HepG2 (cell line): ENCODE results near the gene SNPH.

ENCODE experiments used
- HNF4G ChIP-seq, 2 experiments: sonication (generic) in 1 of 2; formaldehyde crosslinking in 1 of 2; IDR thresholded peaks; 2 replicates each; pipeline versions ENCODE4 v1.4.0 to v1.6.1; 2011 to 2020; ENCODE audit warnings: borderline replicate concordance in 2 of 2, low read depth in 2 of 2, mild to moderate bottlenecking in 2 of 2, low read length in 1 of 2, missing genetic modification reagents in 1 of 2, moderate library complexity in 1 of 2
- NCOA2 ChIP-seq: sonication (generic); formaldehyde crosslinking; IDR thresholded peaks from 2 replicates; pipeline ENCODE4 v1.8.0; 2022; ENCODE audit warnings: inconsistent platforms
- POLR2A ChIP-seq, 2 experiments: IDR thresholded peaks; 2 replicates each; pipeline ENCODE4 v1.6.1; 2011; ENCODE audit warnings: low read depth in 2 of 2, low read length in 2 of 2, mild to moderate bottlenecking in 1 of 2, moderate library complexity in 1 of 2; ENCODE audit not compliant: insufficient read depth in 1 of 2
- RFXANK ChIP-seq: IDR thresholded peaks from 2 replicates; pipeline ENCODE4 v1.6.1; 2016
- SMC3 ChIP-seq: IDR thresholded peaks from 2 replicates; pipeline ENCODE4 v1.6.1; 2011; ENCODE audit warnings: low read length, improper control_type of control experiment
- ZNF713 ChIP-seq: sonication (generic); formaldehyde crosslinking; IDR thresholded peaks from 2 replicates; pipeline ENCODE4 v1.4.0; 2020; ENCODE audit warnings: mild to moderate bottlenecking, missing genetic modification reagents
- ZSCAN20 ChIP-seq: sonication (generic); formaldehyde crosslinking; IDR thresholded peaks from 2 replicates; pipeline ENCODE4 v1.4.0; 2020; ENCODE audit warnings: missing genetic modification reagents, mild to moderate bottlenecking, borderline replicate concordance
- TF ChIP-seq, protein P1 (sequence below): sonication (generic); formaldehyde crosslinking; IDR thresholded peaks from 2 replicates; pipeline ENCODE4 v1.5.0; 2020; ENCODE audit warnings: mild to moderate bottlenecking, missing genetic modification reagents, moderate library complexity
- TF ChIP-seq, protein P2 (sequence below): sonication (generic); formaldehyde crosslinking; IDR thresholded peaks from 2 replicates; pipeline ENCODE4 v1.8.0; 2022; ENCODE audit warnings: missing genetic modification reagents, mild to moderate bottlenecking, moderate library complexity, borderline replicate concordance
- TF ChIP-seq, protein P3 (sequence below), 2 experiments: IDR thresholded peaks; 2 replicates each; pipeline ENCODE4 v1.6.1; 2011 to 2012; ENCODE audit warnings: low read length in 2 of 2, borderline replicate concordance in 1 of 2, low read depth in 1 of 2, mild to moderate bottlenecking in 1 of 2, moderate library complexity in 1 of 2
- TF ChIP-seq, protein P4 (sequence below): sonication (generic); formaldehyde crosslinking; IDR thresholded peaks from 2 replicates; pipeline ENCODE4 v1.8.1; 2023; ENCODE audit warnings: mild to moderate bottlenecking, inconsistent platforms, moderate library complexity, missing genetic modification reagents, borderline replicate concordance
- TF ChIP-seq, protein P5 (sequence below): sonication (generic); formaldehyde crosslinking; IDR thresholded peaks from 2 replicates; pipeline ENCODE4 v1.4.0; 2020; ENCODE audit warnings: missing genetic modification reagents

DNA sequence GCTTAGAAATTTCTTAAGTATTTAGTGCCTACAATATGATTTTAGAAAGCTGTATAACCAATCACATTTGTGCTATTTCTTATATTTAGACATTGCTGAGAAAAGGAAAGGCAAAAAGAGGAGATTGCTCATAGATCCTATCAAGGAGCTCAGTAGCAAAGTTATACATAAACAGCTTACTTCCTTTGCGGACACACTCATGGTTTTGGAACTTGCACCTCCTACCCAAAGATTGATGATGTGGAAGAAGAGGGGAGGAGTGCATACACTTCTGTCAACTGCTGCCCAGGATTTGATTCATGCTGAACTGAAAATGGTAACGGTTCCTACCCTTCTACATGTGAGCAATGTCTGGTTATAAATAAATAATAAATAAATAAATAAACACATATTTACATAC, 23.6 kb upstream of the SNPH start:
- no peak for TF ChIP-seq SMC3
- TF ChIP-seq, protein P1, sequence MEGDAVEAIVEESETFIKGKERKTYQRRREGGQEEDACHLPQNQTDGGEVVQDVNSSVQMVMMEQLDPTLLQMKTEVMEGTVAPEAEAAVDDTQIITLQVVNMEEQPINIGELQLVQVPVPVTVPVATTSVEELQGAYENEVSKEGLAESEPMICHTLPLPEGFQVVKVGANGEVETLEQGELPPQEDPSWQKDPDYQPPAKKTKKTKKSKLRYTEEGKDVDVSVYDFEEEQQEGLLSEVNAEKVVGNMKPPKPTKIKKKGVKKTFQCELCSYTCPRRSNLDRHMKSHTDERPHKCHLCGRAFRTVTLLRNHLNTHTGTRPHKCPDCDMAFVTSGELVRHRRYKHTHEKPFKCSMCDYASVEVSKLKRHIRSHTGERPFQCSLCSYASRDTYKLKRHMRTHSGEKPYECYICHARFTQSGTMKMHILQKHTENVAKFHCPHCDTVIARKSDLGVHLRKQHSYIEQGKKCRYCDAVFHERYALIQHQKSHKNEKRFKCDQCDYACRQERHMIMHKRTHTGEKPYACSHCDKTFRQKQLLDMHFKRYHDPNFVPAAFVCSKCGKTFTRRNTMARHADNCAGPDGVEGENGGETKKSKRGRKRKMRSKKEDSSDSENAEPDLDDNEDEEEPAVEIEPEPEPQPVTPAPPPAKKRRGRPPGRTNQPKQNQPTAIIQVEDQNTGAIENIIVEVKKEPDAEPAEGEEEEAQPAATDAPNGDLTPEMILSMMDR (CRISPR knock-in tag): no peak
- TF ChIP-seq, protein P2, sequence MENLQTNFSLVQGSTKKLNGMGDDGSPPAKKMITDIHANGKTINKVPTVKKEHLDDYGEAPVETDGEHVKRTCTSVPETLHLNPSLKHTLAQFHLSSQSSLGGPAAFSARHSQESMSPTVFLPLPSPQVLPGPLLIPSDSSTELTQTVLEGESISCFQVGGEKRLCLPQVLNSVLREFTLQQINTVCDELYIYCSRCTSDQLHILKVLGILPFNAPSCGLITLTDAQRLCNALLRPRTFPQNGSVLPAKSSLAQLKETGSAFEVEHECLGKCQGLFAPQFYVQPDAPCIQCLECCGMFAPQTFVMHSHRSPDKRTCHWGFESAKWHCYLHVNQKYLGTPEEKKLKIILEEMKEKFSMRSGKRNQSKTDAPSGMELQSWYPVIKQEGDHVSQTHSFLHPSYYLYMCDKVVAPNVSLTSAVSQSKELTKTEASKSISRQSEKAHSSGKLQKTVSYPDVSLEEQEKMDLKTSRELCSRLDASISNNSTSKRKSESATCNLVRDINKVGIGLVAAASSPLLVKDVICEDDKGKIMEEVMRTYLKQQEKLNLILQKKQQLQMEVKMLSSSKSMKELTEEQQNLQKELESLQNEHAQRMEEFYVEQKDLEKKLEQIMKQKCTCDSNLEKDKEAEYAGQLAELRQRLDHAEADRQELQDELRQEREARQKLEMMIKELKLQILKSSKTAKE: no peak
- TF ChIP-seq HNF4G (IDR thresholded peaks at IDR 0.05; ENCODE audit: borderline replicate concordance, low read depth, low read length): no peak
- TF ChIP-seq HNF4G (CRISPR knock-in tag; IDR thresholded peaks at IDR 0.05; ENCODE audit: borderline replicate concordance, low read depth): no peak
- TF ChIP-seq NCOA2 (CRISPR knock-in tag): no peak
- TF ChIP-seq RFXANK: no peak
- no peak for TF ChIP-seq ZNF713 (CRISPR knock-in tag)
- no peak for TF ChIP-seq ZSCAN20 (CRISPR knock-in tag)
- TF ChIP-seq, protein P3, sequence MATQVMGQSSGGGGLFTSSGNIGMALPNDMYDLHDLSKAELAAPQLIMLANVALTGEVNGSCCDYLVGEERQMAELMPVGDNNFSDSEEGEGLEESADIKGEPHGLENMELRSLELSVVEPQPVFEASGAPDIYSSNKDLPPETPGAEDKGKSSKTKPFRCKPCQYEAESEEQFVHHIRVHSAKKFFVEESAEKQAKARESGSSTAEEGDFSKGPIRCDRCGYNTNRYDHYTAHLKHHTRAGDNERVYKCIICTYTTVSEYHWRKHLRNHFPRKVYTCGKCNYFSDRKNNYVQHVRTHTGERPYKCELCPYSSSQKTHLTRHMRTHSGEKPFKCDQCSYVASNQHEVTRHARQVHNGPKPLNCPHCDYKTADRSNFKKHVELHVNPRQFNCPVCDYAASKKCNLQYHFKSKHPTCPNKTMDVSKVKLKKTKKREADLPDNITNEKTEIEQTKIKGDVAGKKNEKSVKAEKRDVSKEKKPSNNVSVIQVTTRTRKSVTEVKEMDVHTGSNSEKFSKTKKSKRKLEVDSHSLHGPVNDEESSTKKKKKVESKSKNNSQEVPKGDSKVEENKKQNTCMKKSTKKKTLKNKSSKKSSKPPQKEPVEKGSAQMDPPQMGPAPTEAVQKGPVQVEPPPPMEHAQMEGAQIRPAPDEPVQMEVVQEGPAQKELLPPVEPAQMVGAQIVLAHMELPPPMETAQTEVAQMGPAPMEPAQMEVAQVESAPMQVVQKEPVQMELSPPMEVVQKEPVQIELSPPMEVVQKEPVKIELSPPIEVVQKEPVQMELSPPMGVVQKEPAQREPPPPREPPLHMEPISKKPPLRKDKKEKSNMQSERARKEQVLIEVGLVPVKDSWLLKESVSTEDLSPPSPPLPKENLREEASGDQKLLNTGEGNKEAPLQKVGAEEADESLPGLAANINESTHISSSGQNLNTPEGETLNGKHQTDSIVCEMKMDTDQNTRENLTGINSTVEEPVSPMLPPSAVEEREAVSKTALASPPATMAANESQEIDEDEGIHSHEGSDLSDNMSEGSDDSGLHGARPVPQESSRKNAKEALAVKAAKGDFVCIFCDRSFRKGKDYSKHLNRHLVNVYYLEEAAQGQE (IDR thresholded peaks at IDR 0.05; ENCODE audit: borderline replicate concordance in 1 of 2, low read depth in 1 of 2, low read length in 2 of 2): no peak
- TF ChIP-seq POLR2A (IDR thresholded peaks at IDR 0.05; ENCODE audit: insufficient read depth in 1 of 2, low read depth in 2 of 2, low read length in 2 of 2): no peak
- TF ChIP-seq, protein P4, sequence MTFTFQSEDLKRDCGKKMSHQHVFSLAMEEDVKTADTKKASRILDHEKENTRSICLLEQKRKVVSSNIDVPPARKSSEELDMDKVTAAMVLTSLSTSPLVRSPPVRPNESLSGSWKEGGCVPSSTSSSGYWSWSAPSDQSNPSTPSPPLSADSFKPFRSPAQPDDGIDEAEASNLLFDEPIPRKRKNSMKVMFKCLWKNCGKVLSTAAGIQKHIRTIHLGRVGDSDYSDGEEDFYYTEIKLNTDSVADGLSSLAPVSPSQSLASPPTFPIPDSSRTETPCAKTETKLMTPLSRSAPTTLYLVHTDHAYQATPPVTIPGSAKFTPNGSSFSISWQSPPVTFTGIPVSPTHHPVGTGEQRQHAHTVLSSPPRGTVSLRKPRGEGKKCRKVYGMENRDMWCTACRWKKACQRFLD: no peak
- TF ChIP-seq, protein P5, sequence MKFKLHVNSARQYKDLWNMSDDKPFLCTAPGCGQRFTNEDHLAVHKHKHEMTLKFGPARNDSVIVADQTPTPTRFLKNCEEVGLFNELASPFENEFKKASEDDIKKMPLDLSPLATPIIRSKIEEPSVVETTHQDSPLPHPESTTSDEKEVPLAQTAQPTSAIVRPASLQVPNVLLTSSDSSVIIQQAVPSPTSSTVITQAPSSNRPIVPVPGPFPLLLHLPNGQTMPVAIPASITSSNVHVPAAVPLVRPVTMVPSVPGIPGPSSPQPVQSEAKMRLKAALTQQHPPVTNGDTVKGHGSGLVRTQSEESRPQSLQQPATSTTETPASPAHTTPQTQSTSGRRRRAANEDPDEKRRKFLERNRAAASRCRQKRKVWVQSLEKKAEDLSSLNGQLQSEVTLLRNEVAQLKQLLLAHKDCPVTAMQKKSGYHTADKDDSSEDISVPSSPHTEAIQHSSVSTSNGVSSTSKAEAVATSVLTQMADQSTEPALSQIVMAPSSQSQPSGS: no peak
